Cardiac ventricle fibroblast (primary cell): ENCODE results near the gene EFNA1. TPM values are rescaled to one million over a fixed set of nuclear protein-coding genes. Genes with fewer than 3 reads are reported as not detected.

Experiments used
- total RNA-seq: library from RNA; depleted of rRNA; stranded (reverse); fragments of >200 nt; gene quantifications from 2 replicates; pipeline ENCODE4 v1.2.3, GENCODE V29; 2015

Gene EFNA1
- total RNA-seq = 9.2 and 14.2 TPM in 2 replicates

GRCh38 chr1:155127105-155127966 is at the start of gene EFNA1:
Gene EFNA1, plus strand, starts transcription at chr1:155127876. Its CDS starts 102 bp downstream, at chr1:155127978.

DNA sequence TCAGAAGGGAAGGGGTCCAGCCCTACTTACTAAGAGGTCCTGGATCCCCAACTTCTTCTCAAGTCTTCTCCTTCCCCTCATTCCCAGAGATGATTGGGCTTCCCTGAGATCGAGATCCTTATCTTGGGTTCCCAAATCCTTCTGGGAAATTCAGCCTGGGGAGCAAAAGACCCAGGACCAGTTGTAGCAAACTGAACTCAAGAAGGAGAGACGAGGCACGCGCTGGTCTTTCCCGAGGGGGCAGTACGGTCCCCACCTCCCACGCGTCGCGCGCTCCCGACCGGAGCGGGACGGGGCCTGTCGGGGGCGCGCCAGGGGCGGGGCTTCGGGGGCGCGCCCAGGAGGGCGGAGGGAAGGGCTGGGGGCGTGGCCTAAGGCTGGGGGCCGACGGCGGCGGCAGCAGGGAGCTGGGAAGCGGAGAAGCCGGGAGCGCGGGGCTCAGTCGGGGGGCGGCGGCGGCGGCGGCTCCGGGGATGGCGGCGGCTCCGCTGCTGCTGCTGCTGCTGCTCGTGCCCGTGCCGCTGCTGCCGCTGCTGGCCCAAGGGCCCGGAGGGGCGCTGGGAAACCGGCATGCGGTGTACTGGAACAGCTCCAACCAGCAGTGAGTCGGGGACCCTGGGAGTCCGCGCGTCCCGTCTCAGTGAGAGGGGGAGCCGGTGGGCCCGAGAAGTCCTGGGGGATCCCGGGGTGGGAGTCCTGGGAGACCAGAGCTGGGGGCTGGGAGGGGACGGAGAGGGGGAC is 49.0 kb upstream of the EFNA1 start, which contains the start of gene EFNA3:
Gene EFNA3, plus strand, starts transcription at position 369 of the 741 bp plus-strand sequence. Its CDS starts 105 bp downstream, at position 474.

GRCh38 chr1:155135415-155136028 is 7.8 kb downstream of the EFNA1 start, which contains the start of gene SLC50A1:
Gene SLC50A1, plus strand, starts transcription at chr1:155135852. Its CDS starts 60 bp downstream, at chr1:155135912.

DNA sequence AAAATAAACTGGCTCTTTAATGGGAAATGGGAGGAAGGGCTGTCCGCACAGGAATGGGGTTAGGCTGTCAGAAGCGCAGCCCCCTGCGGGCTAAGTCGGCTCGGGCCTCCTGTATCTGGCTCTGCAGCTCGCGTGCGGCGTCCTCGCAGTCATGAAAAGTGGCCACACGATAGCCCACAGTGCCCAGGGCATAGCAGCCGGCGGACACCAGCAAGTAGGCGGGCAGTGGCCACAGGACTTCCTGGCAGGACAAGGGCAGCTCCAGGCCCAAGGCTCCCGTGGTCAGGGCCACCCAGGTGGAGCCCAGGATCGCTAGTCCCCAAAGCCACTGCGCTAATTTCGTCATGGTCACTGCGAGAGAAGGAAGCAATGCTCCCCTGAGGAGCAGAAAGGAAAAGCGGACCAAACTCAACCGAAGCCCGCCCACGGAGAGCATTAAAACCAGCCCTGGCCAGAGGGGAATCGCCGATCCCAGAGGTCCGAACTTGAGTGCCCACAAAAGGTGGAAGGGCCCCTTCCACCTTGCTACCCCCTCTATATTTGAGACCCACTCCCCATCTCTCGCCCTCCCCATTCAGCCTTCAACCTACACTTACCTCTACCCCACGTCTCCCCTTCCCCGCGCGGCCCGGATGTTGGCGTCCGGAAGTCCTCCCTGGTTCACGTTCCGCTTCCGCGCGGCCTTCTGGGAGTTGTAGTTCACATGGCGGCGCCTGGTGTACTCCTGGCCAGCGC is 12.4 kb downstream of the EFNA1 start, which contains the start of gene DPM3:
Gene DPM3, minus strand, starts transcription at position 637 of the 735 bp plus-strand sequence. Its CDS starts 291 bp downstream, at position 346.

DNA sequence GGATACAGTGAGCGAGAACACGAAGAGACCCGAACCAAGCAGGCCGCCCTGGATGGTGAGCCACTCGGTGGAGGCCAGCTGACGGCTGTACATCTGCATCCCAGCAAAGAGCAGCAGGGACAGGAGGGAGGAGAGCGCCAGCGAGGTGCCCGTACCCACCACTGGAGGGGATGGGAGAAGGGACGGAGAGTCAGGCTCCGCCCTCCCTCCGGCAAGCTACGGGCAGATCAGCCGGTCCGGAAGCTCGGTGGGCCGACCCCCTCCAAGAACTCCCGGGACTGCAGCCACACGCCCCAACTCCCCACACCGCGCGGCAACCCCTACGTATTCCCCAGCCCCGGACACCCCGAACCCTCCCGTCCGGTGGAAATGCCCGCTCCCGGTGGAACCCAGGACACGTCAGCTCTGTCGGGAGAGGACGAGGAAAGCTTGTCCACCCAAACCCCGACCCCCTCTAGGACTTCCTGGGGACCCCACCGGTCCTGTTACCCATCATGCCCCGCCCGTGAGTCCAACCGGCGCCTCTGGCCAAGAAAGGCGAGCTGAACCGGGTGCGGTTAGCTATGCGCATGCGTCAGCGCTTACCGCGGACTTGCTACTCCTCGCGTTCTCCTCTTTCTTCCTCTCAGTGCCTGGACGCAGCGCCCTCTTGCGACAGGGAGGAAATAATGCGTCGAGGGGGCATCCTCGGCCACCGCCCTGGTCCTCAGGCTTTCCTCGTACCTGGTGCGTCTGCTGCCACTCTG is 45.2 kb downstream of the EFNA1 start, which contains the start of gene KRTCAP2:
Gene KRTCAP2, minus strand, starts transcription at position 573 of the 746 bp plus-strand sequence. Its CDS starts 80 bp downstream, at position 493.

DNA sequence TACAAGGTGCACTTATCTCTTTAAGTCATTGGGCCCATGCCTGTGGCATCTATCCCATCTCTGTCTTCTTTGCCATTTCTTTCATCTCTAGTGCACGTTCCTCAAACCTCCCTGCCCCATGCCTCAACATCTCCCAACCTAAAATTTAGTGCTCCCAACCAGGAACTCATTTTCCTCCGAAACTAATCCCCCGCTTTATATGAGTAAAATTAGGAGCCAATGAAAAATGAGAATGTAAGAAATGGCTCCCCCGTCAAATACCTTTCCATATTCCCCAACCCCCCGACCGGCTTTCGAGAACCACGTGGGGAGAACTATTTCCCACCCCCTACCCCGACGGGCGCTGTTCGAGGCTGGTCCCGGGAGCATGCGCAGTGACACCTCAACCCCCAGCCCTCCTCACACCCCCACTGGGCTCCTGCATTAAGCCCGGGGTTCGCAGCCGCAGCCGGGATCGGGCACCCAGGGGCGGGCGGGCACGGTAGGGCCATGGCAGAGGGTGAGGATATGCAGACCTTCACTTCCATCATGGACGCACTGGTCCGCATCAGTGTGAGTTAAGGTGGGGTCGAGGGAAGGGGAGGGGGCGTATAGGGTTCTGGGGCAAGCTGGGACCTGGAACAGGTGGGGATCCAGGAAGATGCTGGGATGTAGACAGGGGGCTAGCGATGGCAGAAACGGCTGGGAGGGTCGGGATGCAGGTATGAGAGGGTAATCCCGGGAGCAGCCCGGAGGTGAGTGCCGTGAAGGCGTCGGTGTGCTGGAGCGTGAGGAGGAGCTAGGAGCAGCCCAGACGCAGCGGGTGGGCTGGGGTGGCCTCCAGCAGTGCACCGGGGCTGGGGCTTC is 46.0 kb downstream of the EFNA1 start, which contains the start of gene TRIM46:
Gene TRIM46, plus strand, starts transcription at position 372 of the 846 bp plus-strand sequence. Its CDS starts 118 bp downstream, at position 490.

Other genes starting within 250 kb of the EFNA1 start
- gene PMVK, start 191.2 kb upstream of the EFNA1 start, total RNA-seq = 12.0 and 12.4 TPM in 2 replicates
- 65.3 and 66.9 TPM in 2 replicates for gene PBXIP1, start 171.8 kb upstream of the EFNA1 start, total RNA-seq
- gene PYGO2, start 166.1 kb upstream of the EFNA1 start, total RNA-seq = 13.1 and 14.0 TPM in 2 replicates
- 255 and 277 TPM in 2 replicates for gene SHC1, start 157.1 kb upstream of the EFNA1 start, total RNA-seq
- gene CKS1B, start 153.2 kb upstream of the EFNA1 start, total RNA-seq = 24.4 and 27.5 TPM in 2 replicates
- gene FLAD1, start 144.5 kb upstream of the EFNA1 start, total RNA-seq = 10.0 and 13.7 TPM in 2 replicates
- not detected in 2 replicates for gene LENEP, start 134.3 kb upstream of the EFNA1 start, total RNA-seq
- 16.1 and 19.1 TPM in 2 replicates for gene ZBTB7B, start 125.1 kb upstream of the EFNA1 start, total RNA-seq
- gene DCST2, start 94.1 kb upstream of the EFNA1 start, total RNA-seq = 0.06 TPM in 1 of 2 replicates, not detected in the other
- gene DCST1, start 94.1 kb upstream of the EFNA1 start, total RNA-seq = not detected in 2 replicates
- 45.5 and 52.4 TPM in 2 replicates for gene ADAM15, start 76.6 kb upstream of the EFNA1 start, total RNA-seq
- 9.6 and 9.8 TPM in 2 replicates for gene EFNA4, start 64.1 kb upstream of the EFNA1 start, total RNA-seq
- gene EFNA3, start 49.0 kb upstream of the EFNA1 start, total RNA-seq = 1.2 and 1.8 TPM in 2 replicates
- gene SLC50A1, start 8.0 kb downstream of the EFNA1 start, total RNA-seq = 21.6 and 28.6 TPM in 2 replicates
- 38.6 and 50.3 TPM in 2 replicates for gene DPM3, start 12.7 kb downstream of the EFNA1 start, total RNA-seq
- gene KRTCAP2, start 45.4 kb downstream of the EFNA1 start, total RNA-seq = 130 and 151 TPM in 2 replicates
- 0.75 and 1.3 TPM in 2 replicates for gene TRIM46, start 46.0 kb downstream of the EFNA1 start, total RNA-seq
- 10.3 and 16.4 TPM in 2 replicates for gene THBS3, start 80.0 kb downstream of the EFNA1 start, total RNA-seq
- 30.4 and 47.7 TPM in 2 replicates for gene MTX1, start 80.8 kb downstream of the EFNA1 start, total RNA-seq
- 23.7 and 28.2 TPM in 2 replicates for gene ENTREP3, start 127.6 kb downstream of the EFNA1 start, total RNA-seq
- 49.4 and 68.1 TPM in 2 replicates for gene SCAMP3, start 134.5 kb downstream of the EFNA1 start, total RNA-seq
- 15.2 and 19.1 TPM in 2 replicates for gene CLK2, start 145.6 kb downstream of the EFNA1 start, total RNA-seq
- 0.06 and 0.15 TPM in 2 replicates for gene HCN3, start 149.6 kb downstream of the EFNA1 start, total RNA-seq
- gene PKLR, start 173.6 kb downstream of the EFNA1 start, total RNA-seq = not detected in 2 replicates
- 80.5 and 81.6 TPM in 2 replicates for gene FDPS, start 181.0 kb downstream of the EFNA1 start, total RNA-seq
- gene RUSC1, start 193.0 kb downstream of the EFNA1 start, total RNA-seq = 24.9 and 29.3 TPM in 2 replicates